Smooth muscle cell of the brain vasculature (primary cell): ENCODE results near the gene A3GALT2.
"Not testable (repeated sequence)": the region's sequence is repeated elsewhere in the genome, so short reads cannot be mapped to it uniquely, and the experiment has no call there.

Source experiments
- DNase-seq: peaks from one replicate; pipeline ENCODE4 v3.0.0-alpha.2; 2012; ENCODE audit warnings: low read depth, low spot score

A3GALT2 gene

DNA sequence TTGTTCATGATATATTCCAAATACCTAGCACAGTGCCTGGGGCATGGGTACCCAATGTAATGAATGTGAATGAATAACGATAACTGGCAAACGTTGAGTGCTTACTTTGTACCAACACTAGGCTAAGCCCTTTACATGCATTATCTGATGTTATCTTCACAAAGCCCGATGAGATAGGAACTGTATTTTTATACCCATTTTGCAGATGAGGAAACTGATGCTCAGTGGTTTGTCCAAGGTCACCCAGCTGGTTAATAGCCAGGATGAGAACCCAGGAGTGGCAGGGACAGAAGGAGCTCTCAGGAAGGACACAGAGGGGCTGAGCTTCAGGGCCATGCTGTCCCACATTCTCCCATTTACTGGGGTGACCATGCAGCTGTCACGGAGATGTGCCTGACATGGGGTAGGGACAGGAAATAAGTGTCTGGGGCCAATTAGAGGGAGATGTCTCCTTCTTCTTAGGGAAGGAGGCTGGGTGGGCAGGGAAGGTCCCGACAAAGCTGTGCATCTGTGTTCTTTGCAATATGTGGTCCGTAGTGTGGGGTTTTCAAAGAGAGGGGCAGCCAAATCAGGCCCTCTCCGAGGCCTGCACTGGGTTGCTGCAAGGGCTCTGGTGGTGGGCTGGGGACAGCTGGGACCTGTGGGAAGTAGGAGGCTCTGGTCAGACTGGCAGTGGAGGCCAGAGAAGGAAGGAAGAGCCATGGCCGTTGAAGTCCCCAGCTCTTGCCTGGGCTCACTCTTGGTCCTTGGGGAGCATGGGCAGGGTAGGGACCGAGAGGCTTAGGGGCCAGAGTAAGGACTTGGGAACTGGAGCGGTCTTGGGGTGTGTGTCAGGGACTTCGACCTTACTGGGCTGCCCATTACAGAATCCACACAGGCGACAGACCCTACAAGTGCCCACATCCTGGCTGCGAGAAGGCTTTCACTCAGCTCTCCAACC, 26.6 kb downstream of the A3GALT2 start:
- DNase-seq, result no peak

DNA sequence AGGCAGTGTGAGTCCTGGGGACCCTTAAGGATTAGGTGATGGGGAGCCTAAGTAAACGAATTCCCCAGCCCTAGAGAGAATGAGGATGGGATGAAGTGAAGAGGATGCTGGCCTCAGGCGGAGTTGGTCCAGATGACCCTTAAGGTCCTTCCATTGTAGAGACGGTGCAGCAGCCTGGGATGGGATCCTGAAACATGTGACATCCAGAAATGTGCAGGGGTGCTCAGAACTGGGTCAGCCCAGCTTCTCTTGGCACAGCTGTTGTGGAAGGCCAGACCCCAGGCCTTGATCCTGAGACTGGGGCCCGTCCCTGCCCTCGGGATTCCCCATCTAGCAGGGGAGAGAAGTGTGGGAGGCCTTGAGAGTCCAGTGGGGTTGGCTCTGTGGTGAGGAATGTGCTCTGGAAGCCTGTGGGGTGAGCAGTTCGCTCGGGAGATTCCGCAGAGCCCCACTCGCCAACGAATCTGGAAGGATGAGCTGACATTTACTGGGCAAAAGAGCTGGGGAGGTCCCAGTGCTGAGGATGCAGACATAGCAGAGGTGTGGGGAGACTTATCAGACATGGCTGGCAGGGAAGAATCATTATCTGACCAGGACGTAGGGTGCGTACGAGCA, 28.1 kb downstream of the A3GALT2 start:
- no peak for DNase-seq

DNA sequence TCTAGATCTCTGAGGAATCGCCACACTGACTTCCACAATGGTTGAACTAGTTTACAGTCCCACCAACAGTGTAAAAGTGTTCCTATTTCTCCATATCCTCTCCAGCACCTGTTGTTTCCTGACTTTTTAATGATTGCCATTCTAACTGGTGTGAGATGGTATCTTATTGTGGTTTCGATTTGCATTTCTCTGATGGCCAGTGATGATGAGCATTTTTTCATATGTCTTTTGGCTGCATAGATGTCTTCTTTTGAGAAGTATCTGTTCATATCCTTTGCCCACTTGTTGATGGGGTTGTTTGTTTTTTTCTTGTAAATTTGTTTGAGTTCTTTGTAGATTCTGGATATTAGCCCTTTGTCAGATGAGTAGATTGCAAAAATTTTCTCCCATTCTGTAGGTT, 30.3 kb downstream of the A3GALT2 start:
- DNase-seq, result not testable (repeated sequence)

DNA sequence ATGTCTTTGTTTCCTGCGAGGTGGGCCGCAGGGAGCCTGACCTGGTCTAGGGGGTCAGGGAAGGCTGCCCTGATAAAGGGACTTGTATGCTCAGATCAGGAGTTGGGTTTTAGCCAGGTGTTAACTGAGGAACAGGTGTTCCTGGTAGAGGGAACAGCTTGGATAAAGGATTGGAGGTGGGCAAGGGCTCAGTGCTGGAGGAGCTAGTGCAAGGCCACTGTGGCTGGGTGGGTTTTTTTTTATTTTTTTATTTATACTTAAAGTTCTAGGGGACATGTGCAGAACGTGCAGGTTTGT, 31.1 kb downstream of the A3GALT2 start:
- DNase-seq, result no peak

DNA sequence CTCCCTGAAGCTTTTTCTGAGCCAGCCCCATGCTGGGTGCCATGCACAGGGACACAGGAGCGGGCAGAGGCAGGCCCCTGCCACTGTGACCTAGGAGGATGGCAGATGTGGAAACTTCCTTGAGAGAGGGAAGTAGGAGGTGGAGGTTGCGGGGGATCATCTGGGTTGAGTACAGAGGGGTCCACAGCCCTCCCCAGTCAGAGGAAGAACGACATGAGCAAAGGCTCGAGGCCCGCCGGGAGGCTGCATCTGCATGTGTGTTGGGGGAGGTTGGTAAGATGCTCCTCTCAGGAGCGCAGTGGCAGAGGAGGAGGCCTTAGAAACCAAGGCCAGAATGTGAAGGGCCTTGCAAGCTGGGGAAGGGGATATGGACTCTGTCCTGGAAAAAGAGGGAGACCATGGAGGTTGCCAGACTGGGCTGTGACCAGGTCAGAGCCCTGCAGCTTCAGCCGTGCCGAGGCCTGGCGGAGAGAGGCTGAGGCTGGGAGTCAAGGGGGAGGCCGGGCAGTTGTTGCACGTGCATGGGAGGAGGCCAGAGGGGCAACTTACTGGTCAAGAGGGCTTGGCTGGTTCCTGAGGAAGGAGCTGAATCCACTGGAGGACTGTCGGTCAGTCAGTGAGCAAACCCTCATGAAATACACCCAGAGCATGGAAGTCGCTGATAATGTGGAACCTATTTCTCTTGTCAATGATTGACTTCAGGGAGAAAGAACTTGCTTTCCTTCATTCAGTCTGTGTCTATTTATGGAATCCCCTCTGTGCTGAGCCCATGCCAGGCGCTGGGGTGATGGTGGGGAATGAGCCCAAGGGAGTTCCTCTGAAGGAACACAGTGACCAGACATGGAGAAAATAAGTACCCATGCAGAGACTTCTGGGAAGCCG, 31.7 kb downstream of the A3GALT2 start:
- DNase-seq, result no peak

DNA sequence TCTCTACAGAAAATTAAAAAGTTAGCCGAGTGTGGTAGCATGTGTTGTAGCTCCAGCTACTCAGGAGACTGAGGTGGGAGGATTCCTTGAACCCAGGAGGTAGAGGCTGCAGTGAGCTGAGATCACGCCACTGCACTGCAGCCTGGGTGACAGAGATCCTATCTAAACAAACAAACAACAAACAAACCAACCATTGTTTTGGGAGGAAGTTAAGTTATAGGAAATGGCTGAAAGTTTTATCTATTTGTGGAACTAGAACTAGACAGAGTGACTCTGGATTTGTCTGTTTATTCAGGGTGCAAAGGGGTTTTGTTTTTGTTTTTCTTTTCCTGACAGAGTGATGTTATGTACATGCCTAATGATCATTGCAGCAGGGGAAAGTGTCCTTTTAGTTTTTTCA, 33.6 kb downstream of the A3GALT2 start:
- no peak for DNase-seq

DNA sequence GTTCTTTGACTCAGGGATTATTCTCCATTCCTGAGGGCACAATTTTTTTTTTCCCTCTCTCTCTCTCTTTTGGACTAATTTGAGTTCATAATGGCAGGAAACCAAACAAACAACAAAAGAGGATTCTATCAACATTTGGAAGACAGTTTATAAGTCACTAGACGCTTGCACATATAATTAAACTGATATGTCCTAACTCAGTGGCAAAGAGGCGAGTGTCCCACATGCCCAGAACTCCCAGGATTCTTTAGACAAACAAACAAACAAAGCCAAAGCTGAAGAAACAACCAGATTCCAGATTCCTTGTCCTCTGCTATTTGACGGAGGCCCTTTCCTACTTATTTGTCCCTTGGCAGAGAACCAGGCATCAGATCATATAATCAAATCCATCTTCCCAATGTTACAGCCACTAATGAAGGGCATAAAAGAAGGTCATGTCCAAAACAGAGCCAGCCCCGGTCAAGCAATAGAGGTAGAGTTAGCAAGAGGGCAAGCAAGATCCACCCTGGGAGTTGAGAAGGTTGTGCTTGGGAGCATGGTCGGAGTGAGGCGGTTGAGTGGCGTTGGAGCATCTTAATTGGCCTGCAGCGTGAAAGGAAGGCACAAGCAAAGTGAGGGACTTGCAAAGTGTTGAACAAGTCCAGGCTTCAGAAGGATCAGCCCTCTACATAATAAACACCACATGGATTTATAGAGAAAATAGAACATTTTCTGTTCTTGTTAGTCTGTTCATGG, 34.3 kb downstream of the A3GALT2 start:
- no peak for DNase-seq

DNA sequence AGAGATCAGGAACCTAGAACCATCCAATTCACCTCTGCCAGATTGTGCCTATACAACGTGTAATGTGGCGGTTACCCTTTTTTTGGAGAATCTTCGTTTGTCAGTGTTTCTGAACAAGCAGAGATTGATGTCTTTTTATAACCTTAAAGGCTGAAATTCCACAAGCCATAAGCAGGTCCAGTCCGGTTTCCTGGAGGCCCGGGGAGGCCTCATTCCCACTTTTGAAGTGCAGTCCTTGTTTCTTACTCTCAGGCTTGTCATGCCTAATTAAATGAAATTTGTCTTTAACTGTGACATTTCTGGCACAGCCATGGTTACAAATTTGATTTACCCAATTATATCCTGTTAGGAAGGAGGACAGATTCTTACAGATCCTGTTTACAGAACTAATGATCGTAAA, 36.8 kb downstream of the A3GALT2 start:
- no peak for DNase-seq

DNA sequence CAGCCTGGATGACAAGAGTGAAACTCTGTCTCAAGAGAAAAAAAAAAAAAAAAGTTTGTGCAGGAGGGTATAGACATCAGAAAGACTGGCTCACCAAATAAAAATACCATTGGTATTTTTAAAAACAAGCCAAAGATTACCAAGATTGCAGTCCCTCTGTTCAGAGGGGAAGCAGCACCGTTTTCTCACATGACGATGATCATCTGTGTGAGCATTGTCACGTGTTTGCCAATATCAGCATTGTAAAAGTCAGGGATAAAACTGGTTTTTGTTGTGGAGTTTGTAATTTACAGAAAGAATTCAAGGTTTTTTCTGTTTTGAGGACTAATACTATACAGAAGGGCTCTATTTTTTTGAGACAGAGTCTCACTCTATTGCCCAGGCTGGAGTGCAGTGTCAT, 38.1 kb downstream of the A3GALT2 start:
- no peak for DNase-seq

DNA sequence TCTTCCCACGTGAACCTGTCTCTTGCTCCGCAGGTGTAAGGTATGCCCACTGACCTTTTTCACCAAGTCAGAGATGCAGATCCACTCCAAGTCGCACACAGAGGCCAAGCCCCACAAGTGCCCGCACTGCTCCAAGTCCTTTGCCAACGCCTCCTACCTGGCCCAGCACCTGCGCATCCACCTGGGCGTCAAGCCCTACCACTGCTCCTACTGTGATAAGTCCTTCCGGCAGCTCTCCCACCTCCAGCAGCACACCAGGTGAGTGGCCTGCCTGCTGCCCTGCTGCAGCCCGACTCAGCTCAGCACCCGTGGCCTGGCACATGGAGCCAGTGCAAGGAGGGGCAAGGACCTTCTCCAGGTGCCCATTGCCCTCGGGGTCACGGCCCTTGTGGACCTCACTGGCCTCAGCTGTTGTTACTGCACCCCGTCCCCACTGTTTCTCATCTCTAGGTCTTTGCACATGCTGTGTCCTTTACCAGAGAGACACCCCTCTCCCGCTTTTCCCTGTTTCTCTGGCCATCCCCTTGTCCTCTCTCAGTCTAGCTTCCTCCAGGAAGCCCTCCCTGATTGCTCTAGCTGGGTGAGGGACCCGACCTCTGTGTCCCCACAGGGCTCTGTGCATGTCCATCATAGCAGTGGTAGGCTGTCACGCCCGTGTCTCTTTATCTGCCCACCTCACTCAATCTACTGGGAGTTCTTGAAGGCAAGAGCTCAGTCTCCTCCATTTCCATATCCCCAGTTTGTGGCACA, 39.2 kb downstream of the A3GALT2 start:
- no peak for DNase-seq

DNA sequence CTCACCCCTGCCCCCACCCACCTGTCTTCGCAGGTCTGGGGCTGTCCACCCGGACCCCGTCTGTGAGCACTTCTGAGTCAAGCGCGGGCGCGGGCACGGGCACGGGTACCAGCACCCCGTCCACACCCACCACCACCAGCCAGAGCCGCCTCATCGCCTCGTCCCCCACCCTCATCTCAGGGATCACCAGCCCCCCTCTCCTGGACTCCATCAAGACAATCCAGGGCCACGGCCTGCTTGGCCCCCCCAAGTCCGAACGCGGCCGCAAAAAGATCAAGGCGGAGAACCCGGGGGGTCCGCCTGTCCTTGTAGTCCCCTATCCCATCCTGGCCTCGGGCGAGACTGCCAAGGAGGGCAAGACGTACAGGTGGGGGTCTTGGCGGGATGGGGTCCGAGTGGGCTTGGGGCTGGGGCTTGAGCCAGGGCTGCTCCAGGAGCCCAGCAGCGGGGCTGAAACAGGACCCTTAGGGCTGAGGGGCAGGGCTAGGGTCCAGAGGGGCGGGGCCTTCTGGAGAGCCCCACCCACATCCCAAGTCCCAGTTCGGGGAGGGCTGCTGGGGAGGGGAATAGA, 40.7 kb downstream of the A3GALT2 start:
- no peak for DNase-seq

DNA sequence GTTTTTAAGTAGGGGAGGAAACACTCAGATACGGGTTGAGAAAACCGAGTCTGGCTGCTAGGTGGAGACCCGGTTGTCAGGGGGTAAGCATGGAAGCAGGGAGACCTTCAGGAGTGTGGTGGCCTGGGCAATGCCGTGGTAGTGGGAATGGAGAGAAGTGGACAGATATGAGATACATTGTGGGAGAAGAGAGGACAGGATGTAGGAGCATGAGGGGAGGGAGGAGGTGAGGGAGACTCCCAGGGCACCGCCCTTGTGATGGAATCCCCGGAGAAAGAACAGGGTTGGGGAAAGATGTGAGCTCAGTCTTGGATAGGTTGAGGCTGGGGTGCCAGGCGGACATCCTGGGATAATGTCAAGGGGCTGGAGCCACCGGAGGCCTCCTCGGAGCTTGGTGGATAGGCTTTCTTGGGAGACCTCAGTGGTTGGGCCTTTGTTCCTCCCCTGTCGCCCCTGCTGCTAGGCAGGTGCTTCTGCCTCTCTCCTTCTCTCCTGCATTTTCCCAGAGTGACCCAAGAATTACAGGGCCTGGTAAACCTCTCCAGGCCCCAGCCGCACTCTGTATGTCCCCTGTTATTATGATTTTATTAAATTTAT, 43.3 kb downstream of the A3GALT2 start:
- DNase-seq, result no peak

DNA sequence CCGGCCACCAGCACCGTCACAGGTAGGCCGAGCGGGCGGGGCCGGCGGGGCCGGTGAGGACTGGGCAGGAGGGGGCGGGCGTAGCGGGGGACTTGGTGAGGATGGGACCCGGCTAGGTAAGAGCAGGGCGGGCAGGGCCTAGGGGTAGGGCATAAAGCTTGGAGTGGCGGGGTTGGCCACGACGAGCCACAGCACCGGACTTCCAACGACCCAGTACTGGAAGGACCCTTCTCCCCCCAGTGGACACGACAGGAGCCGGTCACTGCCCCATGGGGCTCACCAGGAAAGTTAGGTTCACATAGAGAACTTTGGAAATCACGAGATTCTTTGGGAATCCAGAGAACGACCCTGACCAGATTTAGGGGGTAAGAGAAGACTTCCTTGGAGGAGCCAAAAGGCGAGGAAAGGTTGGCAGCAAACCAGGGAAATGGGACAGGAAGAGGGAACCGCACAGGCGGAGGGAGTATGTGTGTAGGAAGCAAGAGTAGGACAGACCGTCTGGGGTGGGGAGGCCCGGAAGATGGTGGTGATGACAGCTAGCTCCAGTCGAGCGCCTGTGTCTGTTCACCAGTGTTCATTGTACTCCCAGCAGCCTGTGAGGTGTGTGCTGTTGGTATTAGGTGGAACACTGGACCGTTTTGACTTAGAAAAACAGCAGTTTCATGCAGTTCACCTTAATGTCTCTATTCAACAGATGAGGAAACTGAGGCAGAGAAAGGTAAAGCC, 44.2 kb downstream of the A3GALT2 start:
- no peak for DNase-seq

DNA sequence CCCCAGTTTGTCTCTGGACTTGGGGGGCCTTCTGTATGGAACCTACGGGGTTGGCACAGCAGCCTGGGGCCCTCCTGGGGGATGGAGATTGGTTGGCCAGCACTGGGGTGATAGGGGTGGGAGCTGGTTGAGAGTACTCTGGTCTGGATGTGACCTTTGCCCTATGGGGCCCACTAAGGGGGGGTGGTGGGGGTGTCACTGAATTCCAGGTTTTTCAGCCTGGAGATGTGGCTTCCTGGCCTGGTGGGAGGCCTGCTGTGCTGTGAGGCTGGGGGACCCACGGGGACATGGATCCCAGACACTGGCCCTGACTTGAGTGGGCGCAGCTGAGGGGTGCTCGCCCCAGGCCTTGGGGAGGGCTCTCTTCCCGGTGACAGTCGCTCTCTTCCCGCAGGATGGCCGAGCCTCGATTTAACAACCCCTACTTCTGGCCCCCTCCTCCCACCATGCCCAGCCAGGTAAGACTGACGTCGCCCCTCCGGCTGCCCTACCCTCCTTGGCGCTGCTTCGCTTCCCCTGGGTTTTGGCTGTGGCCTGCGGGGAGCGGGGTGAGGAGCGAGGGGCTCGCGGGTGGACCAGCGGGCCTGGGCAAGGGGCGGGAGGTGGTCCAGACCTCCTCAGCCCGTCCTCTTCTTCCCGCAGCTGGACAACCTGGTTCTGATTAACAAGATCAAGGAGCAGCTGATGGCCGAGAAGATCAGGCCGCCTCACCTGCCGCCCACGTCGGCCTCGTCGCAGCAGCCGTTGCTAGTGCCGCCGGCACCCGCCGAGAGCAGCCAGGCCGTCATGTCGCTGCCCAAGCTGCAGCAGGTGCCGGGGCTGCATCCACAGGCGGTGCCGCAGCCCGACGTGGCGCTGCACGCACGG, 45.0 kb downstream of the A3GALT2 start:
- DNase-seq, result no peak

DNA sequence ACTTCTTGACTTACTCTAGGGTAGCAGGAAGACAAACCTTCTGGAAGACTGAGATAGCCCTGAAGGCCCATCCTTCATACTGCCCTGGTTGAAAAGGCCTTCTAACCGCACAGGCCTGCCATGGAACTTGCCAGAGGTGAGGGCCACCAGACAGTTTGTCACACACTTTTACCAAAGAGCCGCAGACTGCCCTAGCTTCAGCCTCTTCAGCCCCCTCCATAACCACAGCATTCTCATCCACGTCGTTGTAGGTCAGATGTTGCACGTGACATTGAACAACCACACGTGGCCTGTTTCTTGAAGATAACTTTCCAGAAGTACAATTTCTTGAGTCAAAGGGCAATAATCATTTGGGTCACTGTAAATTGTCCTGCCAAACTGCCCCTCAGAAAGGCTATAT, 45.7 kb downstream of the A3GALT2 start:
- DNase-seq, result no peak

DNA sequence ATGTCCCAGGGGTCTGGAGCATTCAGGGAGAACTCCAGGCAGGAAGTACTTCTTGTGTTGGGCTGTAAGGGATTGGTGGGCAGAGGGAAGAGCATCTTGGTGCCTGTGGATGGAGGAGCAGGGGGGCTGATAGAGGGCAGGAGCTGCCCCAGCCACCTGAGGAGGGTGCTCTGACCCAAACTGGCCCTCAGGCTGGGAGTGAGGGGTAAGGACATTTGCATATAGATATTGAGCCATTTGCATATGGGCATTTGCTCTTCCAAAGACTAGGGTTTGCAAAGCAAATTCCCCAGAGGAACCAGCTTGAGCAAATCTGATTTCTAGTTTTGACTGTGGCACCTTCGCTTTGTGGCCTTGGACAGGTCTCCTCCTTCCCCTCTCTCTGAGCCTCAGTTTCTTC, 46.5 kb downstream of the A3GALT2 start:
- no peak for DNase-seq

DNA sequence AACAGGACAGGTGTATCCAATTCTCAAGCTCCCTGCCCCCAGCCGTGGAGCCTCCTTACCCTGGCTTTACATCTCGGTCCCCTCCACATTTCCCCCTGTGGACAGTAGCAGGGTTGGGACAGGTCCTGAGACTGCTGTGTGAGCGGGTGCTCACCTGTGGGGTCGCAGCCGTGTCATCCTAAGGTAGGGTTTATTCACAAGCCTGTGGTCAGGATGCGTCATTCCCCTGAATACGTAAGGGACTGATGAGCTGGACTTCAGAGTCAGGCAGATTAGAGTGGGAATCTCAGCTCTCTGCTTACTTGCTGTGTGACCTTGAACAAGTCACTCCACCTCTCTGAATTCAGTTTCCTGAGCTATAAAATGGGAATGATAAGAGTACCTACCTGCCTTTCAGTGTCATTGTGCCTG, 46.9 kb downstream of the A3GALT2 start:
- no peak for DNase-seq

DNA sequence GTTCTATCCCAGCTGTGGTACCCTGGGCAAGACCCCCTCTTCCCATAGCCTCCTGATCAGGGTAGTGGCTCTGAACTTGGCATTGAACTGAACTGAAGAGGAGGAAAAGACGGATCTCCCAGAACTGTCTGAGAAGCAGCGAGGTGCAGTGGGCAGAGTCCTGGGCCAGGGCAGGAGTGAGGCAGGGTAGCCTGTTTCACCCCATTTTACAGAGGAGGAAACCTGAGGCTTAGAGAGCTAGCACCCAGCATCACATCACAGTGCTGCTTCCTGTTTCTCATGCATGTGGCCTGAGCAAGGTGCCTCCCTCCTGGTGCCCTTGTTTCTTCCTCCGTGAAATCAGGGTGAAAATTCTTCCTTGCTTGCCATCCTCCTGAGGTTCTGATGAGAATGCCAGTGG, 47.5 kb downstream of the A3GALT2 start:
- DNase-seq, result no peak

DNA sequence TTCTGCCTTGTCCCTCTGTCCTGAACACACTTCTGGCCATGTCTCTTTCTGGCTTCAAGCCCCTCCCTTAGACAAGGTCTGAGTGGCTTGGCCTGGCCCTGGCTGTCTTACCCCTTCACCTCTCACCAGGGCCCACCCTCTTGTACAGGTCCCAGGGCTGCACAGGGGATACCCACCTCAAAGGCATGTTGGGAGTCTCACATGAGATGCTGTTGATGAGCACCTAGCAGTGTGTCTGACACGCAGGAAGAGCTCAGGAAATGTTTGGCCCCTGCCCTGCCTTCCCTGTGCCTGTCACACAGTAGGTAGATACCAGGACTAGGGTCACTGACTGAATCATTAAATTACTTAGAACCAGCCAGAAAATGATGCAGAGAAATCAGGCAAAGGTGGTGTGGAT, 48.0 kb downstream of the A3GALT2 start:
- no peak for DNase-seq
